Lung (tissue), 16 donors: ENCODE results near the gene CALCB. TPM values are rescaled to one million over a fixed set of nuclear protein-coding genes. Genes with fewer than 3 reads are reported as not detected.

Experiments
- ATAC-seq: fragments of 200-7000 bp; cut with Tn5 transposase; one replicate; pipeline ENCODE4 v1.9.1; 2020; ENCODE audit warnings: moderate number of reproducible peaks; ENCODE audit not compliant: insufficient read depth, low FRiP score
- DNase-seq, 3 donors: peaks; one replicate each; pipeline ENCODE4 v3.0.0-alpha.2; 2013 to 2017
- H3K27ac ChIP-seq, 2 donors: one replicate each; pipeline ENCODE4 v1.5.1; 2013; ENCODE audit warnings: mild to moderate bottlenecking in 2 of 2, moderate library complexity in 2 of 2, control low read depth in 1 of 2, inconsistent platforms in 1 of 2, low read depth in 1 of 2, low read length in 1 of 2
- H3K27me3 ChIP-seq, 3 donors: one replicate each; pipeline ENCODE4 v1.5.1; 2013; ENCODE audit warnings: low read length in 2 of 3; ENCODE audit not compliant: control insufficient read depth in 3 of 3, insufficient read depth in 3 of 3
- H3K36me3 ChIP-seq, 4 donors: one replicate each; pipeline ENCODE4 v1.5.1; 2013; ENCODE audit warnings: low read length in 4 of 4, mild to moderate bottlenecking in 1 of 4, moderate library complexity in 1 of 4; ENCODE audit not compliant: control insufficient read depth in 4 of 4, insufficient read depth in 4 of 4
- H3K4me1 ChIP-seq, 5 donors: one replicate each; pipeline ENCODE4 v1.5.1; 2013; ENCODE audit warnings: low read length in 5 of 5, mild to moderate bottlenecking in 2 of 5, moderate library complexity in 1 of 5; ENCODE audit not compliant: control insufficient read depth in 5 of 5, insufficient read depth in 5 of 5
- H3K4me3 ChIP-seq: one replicate; pipeline ENCODE4 v1.5.1; 2013; ENCODE audit warnings: mild to moderate bottlenecking, control low read depth, moderate library complexity
- H3K9ac ChIP-seq, 2 donors: one replicate each; pipeline ENCODE4 v1.5.1; 2013; ENCODE audit warnings: low read length in 2 of 2, control low read depth in 1 of 2; ENCODE audit not compliant: insufficient read depth in 1 of 2
- H3K9me3 ChIP-seq, 4 donors: one replicate each; pipeline ENCODE4 v1.5.1; 2013; ENCODE audit warnings: low read length in 3 of 4, mild to moderate bottlenecking in 1 of 4, moderate library complexity in 1 of 4; ENCODE audit not compliant: control insufficient read depth in 4 of 4, insufficient read depth in 3 of 4
- WGBS, 2 donors: extraction: QIAGEN DNeasy Blood & Tissue Kit; methylation state at CpG; one replicate each; pipeline ENCODE4 v1.1.7; 2013; 5-methylcytosine and 5-hydroxymethylcytosine counted together
- long read RNA-seq, 5 donors: transcript quantifications; one replicate each; lab custom pipeline, GENCODE V29; 2026
- polyA plus RNA-seq, 2 donors: library from polyadenylated mRNA; stranded (reverse); fragments of 200-250 nt; gene quantifications; one replicate each; pipeline ENCODE4 v1.2.1, GENCODE V29; 2013
- total RNA-seq, 2 donors: library from RNA; depleted of rRNA in 1 of 2; stranded (reverse); fragments of >200 nt in 1 of 2; gene quantifications; one replicate each; pipeline ENCODE4 v1.2.1, GENCODE V29; 2014 to 2021
- TF ChIP-seq, protein P1 (sequence below): IDR thresholded peaks from 2 replicates; pipeline ENCODE4 v1.5.1; 2012; ENCODE audit warnings: mild to moderate bottlenecking; ENCODE audit errors: control extremely low read depth, extremely low read depth
- donor health status: control.
- donor health status: control.
- donor health status: Bipolar disorder and iron deficiency.
- donor health status: healthy.
- donor health status: DM: yes; HTN: yes; CAD: no.

The CALCB gene
- total RNA-seq: under 1 TPM; 0.11 to 0.25 TPM
- under 1 TPM in 1 of 2 donors, not detected in 1; 0.09 TPM for polyA plus RNA-seq
- long read RNA-seq, donor 1, partial matches to known transcripts: 0 of 1 reads
- long read RNA-seq, donor 1, other reads (novel, unspliced or antisense): 0 of 1 reads
- long read RNA-seq, donor 2: 0 reads
- long read RNA-seq, donor 3: 0 reads
- long read RNA-seq, donor 4: 0 reads
- long read RNA-seq, donor 5: 0 reads

- H3K4me1 ChIP-seq: peaks cover 0 to 19% (median 9%) of the 10 kb centered on the region in 5 donors
- no peak within 1 kb of the TSS for H3K27ac ChIP-seq
- peak; percentile 25 to 58 (median 45) for DNase-seq
- peaks cover 12 to 24% (median 19%) of the 10 kb centered on the region in 3 donors for H3K27me3 ChIP-seq
- no peaks in the 10 kb centered on the region for H3K36me3 ChIP-seq
- TF ChIP-seq, protein P1, sequence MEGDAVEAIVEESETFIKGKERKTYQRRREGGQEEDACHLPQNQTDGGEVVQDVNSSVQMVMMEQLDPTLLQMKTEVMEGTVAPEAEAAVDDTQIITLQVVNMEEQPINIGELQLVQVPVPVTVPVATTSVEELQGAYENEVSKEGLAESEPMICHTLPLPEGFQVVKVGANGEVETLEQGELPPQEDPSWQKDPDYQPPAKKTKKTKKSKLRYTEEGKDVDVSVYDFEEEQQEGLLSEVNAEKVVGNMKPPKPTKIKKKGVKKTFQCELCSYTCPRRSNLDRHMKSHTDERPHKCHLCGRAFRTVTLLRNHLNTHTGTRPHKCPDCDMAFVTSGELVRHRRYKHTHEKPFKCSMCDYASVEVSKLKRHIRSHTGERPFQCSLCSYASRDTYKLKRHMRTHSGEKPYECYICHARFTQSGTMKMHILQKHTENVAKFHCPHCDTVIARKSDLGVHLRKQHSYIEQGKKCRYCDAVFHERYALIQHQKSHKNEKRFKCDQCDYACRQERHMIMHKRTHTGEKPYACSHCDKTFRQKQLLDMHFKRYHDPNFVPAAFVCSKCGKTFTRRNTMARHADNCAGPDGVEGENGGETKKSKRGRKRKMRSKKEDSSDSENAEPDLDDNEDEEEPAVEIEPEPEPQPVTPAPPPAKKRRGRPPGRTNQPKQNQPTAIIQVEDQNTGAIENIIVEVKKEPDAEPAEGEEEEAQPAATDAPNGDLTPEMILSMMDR: no peak
- H3K4me3 ChIP-seq: no peak within 1 kb of the TSS
- WGBS, 2 donors: 2 to 3% methylated on average over 59 to 60 of the region's 60 CpGs
- no peak within 1 kb of the TSS for H3K9ac ChIP-seq
- H3K9me3 ChIP-seq: peaks cover 0 to 12% (median 1%) of the 10 kb centered on the region in 4 donors
- ATAC-seq: no peak
Measured at GRCh38 chr11:15073361-15074205, at the start of gene CALCB. TSS of gene CALCB (plus strand) at chr11:15073593. CDS start at chr11:15074719, 1,126 bp downstream.

GRCh38 chr11:15027011-15027410 is 46.4 kb upstream of the CALCB start:
- Histone ChIP-seq H3K36me3 (no peaks in the 10 kb centered on the region), H3K4me3 (no peak overlapping the region), H3K27ac (no peak overlapping the region), H3K9me3 (no peaks in the 10 kb centered on the region), H3K9ac (no peak overlapping the region), H3K27me3 (no peaks in the 10 kb centered on the region), H3K4me1 (no peaks in the 10 kb centered on the region)
- DNase-seq (no peak), ATAC-seq (no peak)
- TF ChIP-seq, protein P1: no peak
- 63 to 69% methylated on average over 3 of the region's 3 CpGs for WGBS, 2 donors

DNA sequence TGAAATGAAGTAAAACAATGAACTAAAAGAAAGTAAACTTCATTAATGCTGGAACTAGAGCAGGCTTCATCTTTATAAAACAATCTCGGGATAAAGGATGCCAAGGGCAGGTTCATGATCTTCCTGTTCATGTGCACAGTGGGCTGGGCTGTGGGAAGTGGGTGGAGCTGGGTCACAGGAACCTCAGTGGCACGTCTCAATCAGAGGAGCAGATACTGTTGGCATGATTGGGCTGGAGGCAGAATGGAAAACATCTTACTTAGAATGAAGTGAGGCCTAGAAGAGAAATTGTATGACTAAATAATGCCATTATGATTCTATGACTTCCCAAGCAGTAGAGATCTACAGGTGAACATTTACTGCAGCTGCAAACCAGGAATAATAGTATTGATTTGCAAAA is 45.4 kb upstream of the CALCB start:
- ATAC-seq (no peak), DNase-seq (no peak)
- Histone ChIP-seq H3K36me3 (no peaks in the 10 kb centered on the region), H3K9me3 (no peaks in the 10 kb centered on the region), H3K9ac (no peak overlapping the region), H3K27ac (no peak overlapping the region), H3K4me1 (no peaks in the 10 kb centered on the region), H3K27me3 (no peaks in the 10 kb centered on the region), H3K4me3 (no peak overlapping the region)
- 41 to 51% methylated on average over 2 of the region's 2 CpGs for WGBS, 2 donors
- TF ChIP-seq, protein P1: no peak
